NCI-H446 treated with DMSO at 0.1 percent for 48 hours (cell line): Measurements from ENCODE around the gene FAIM2.

Source experiments
- DNase-seq: peaks from one replicate; lab custom pipeline; 2025; lab: John Stamatoyannopoulos, UW

FAIM2 gene

DNA sequence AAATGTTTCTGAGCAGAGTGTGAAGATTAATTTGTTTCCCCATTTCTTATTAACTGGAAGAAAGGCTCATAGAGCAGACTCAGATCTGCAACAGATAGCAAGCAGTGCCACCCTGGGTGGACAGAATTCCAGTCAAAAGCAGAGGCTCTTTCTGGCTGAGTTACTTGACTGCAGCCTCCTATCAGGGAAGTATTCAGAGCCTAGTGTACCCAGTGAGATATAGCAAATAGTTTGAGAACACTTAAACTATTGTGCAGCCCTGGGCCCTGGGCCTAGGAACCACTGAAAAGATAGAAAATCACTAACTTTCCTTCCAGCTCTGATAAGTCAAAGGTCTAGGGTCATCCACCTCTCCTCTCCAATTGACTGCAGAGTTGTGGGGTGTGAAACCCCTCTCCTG lies 35.6 kb upstream of the FAIM2 start:
- DNase-seq, result no peak

DNA sequence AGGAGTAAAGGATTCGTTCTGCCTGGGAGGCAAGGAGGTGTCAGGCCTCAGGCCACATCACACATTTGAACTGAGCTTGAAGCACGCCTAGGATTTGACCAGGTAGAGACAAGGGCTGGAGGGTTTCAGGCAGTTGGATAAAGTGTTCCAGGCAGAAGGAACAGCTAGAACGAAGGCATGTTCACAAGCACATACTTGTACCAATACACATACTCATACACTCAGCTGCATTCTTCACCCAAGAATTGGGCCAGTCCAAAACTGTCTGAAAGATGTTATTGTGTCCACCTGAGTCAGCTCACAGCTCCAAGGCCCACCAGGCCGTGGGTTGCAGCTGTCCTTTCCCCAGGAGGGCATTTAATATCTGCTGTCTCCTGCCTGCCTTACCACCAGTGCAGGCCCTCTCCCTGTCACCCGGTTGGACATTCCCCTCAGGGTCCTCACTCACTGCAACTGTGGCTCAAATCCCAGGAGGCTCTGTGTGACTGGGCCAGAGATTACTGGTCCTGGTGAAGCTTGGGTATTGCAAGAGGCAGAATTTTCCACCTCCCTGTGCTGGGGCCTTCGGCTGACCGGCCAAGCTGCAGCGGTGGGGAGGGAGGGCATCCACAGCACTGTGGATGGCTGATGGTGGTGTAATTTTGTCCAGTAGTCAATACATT lies 34.1 kb upstream of the FAIM2 start:
- DNase-seq, result no peak

DNA sequence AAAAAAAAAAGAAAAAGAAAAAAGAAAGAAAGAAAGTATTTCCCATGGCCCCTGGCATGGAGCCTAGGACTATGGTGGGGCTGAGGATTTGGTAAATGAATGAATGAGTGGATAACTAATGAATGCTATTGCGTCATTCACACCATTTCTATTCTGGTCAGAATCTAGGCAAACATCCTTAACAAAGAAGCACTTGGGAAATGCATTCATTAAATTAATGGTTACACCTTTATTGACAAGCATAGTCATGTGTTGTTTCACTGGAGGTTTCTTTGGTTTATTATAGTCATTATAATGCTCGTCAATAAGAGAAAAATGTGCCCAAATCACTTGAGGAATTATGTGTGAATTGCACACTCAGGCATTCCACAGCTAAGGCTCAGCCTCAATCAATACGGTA lies 33.2 kb upstream of the FAIM2 start:
- no peak for DNase-seq

DNA sequence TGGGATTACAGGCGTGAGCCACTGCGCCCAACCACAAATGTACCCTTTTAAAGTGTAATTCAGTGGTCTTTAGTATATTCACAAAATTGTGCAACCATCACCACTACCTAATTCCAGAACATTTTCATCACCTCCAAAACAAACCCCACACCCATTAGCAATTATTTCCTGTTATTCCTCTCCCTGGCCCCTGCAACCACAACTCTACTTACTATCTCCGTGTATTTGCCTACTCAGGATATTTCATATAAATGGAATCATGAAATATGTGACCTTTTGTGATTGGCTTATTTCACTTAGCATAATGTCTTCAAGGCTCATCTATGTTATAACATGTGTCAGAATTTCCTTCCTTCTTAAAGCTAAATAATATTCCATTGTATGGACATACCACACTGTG lies 30.8 kb upstream of the FAIM2 start:
- DNase-seq, result no peak

DNA sequence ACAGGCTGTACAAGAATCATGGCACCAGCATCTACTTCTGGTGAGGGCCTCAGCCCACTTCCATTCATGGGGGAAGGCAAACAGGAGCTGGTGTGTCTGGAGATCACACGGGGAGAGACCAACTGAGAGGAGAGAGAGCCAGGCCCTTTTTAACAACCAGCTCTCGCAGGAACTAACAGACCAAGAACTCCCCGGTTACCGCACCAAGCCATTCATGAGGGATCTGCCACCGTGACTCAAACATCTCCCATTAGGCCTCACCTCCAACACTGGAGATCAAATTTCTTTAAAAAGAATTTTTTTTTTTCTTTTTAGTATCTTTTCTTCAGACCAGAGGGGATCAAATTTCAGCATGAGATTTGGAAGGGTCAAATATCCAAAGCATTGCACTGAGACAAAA lies 30.1 kb upstream of the FAIM2 start:
- DNase-seq, result no peak

DNA sequence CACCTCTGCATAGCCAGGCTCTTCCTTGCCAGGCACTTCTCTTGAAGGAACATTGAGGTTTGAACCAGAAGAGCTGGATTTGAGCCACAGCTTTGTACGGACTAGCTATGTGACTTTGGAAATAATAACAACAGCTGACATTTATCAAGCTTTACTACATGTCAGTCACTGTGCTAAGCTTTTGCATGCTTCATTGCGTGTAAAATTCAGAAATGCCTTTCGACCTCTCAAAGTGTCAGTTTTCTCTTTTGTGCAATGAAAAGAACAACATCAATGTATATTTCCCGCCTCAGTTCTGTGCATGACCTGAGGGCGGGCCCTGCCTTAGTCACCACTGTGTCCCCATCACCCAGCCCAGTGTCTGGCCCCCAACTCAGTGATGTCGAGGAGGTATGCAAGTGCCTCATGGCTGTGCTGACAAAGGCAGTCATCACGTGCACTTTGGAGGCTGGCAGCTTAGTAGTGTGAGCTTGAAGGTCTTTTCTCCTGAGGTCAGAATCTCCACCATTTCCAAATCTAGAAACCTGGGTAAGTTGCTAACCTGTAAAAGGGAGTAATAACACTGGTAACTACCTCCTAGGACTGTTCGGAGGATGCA lies 28.9 kb upstream of the FAIM2 start:
- no peak for DNase-seq

DNA sequence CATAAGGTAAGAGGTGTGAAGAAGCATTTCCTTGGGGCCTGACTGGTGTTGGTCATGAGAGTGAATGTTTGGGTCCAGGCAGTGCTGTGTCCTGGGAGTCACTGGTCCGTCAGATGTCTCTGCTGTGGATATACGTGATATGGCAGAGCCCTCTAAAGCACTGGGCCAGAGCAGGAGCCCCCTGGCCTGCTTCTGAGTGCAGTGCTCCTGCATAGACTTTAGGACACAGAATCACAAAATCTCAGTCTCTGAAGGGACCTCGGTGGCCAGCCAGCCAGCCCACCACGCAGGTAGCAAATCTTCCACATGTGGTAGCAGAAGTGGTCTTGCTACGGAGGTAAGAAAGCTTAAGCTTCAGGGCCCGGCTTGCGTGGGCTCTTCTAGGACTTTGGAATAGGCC lies 28.3 kb upstream of the FAIM2 start:
- DNase-seq, result no peak

DNA sequence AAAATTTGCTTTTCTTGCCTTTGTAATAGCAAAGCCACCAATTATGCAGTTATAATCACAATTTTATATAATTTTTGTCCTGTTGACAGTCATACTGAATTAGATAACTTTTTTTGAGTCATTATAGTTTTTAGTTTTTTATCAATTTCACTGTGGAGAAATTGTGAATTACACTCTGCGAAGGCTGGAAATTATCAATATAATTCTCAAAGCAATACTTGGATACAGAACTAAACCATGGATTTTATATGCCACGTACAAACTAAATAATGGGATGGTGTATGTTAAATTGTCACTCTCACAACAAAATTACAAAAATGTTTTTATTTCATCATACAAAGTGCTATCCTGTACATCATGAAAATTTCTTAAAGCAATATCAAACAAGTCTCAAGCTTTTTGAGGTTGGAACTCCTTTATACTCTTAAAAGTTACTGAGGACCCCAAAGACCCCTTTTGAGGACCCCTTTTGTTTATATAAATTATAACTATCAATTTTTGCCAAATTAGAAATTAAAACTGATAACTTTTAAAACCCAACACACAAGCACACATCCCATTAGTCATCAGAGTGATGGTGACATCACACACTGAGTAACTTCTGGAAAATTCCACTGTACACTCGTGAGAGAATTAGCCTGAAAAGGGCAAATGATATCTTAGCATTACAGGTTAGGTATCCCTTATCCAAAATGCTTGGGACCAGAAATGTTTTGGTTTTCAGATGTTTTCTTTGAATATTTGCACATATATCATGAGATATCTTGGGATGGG lies 27.0 kb upstream of the FAIM2 start:
- DNase-seq, result no peak

DNA sequence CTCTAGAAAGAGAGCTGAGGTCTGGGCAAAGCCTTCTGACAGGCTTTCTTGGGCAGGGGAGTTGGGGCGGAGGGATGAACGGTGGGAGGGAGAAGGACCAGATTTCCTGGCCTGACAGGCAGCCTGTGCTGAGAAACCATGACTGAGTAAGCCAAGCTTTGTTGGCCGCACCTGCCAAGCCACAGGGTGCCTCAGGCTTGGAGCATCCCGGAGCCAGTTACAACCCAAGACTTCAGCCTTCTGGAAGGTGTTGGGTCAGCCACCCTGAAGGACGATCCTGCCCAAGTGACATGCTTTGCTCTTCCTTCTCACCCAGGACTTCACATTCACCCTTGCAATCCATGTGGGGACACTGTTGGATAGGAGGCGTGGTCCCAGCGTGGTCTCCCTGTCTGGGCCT lies 25.9 kb upstream of the FAIM2 start:
- DNase-seq, result no peak

DNA sequence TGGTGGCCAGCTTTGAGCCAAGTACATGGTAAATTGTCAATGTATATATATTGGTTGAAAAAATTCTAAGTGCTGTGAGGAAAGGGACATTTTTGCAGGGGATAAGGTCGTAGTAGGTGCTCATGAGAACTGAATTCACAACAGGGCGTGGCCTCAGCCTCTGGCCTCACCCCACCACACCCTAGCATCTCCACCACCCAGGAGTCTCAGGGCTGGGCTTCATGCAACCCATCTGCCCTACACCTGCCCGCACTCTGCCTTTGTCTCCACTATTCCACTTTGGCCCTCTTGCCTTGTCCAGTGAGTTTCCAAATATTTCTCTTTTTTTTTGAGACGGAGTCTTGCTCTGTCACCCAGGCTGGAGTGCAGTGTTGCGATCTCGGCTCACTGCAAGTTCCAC lies 24.8 kb upstream of the FAIM2 start:
- DNase-seq, result no peak

DNA sequence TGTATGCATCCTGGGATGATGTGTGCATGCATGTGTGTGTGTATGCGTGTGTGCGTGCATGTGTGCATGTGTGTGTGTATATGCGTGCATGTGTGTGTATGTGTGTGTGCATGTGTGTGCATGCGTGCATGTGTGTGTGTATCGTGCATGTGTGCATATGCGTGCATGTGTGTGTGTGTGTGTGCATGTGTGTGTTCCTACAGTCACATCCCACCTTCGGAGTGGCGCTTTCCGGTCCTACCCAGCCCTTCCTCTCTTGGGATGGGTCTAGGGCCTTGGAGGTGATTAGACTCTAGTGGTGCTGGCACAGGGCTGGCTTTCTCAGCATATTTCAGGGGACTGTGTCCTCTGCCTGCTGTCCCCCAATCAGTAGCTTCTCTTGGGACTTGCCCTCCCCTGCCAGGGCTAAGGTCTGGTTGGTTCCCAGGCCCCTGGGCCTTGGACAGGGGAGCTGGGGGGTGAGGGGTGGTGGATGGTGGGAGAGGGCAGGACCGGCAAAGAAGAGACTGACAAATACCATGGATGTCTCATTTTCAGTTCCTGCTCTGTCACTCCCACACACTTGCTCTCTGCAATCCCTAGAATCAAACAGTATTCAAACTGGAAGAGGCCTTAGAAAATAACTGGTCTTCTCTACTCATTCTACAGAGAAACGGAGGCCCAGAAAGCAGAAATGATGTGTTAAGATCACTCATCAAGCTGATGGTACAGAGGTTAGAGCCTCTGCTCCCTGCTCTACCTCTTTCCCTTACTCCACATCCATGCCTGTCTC lies 21.9 kb upstream of the FAIM2 start:
- no peak for DNase-seq

DNA sequence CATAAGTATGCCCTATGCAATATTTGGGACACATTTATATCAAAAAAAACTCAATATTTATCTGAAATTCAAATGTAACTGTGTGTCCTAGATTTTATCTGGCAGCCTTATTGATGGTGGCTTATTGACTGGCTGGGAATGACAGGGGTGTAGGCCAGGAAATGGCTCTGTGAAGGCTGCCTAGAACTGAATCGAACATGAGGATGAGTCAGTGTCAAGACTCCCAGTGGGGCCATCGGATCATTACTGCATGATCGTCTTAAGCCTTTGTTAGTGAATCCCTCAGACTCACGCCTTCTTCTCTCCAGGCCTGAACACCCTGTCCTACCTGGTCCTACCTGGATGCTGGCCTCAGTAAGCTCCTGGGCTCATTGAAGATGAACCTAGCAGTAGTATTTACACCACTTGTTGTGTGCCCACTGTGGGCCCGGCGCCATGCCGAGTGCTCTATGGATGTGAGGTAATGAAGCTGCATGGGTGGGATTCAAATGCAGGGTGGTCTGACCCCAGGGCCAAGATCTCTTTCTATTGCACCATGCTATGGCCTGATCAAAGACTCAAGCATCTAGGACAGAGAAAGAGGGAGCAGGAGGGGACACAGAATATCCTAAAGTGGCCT lies 21.0 kb upstream of the FAIM2 start:
- no peak for DNase-seq

DNA sequence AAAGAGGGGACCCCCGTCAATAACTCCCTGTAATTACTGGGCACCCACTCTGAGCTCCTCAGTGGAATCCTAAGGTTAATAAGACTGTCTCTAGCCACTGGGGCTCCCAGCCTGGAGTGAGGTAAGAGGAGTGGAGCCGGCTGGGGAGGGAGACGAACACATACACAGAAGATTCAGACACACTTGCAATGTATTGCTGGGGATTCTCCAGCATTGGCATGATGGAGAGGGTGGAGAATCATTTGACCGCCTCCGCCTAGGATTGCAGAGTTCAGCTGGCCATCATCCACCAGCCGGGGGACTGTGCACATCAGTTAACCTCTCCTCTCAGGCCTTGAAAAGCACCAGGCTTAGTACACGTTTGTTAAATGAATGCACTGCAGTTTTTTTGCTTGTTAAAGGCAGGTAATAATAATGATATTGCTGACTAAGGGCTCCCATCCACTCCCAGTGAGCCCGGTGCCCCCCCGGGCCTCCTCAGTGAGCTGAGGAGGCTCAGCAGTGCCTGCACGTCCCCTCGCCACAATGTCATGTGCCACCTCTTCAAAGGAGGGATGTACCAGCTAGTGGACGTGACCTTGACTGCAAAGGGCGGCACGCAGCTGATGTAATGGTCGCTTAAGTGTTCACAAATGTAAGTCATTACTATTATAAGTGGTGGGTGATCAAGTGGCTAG lies 20.3 kb upstream of the FAIM2 start:
- no peak for DNase-seq

DNA sequence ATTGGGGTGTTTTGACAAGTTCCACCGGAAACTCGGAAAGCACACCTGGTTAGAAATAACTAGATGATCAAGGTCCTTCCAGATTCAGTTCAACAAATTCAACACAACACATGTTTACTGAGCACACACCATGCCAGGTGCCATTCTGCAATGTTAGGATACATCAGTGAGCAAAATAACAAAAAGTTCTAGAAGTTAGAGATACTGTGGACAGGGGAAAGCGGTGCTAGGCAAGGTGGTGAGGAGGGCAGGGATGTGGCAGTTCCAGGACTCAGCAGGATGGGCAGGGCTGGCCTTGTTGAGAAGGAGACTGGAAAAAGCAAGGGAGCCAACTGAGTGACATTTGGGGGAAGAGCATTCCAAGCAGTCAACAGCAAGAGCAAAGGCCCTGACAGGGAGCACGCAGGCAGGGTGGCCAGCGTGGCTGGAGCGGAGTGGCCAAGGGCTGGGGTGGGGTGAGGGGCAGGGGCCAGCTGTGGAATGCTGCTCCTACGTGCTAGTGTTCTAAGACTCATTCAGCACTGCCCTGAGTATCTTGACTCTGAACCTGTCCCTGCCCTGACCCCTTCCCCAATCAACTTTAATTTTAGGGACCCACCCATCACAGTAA lies 19.4 kb upstream of the FAIM2 start:
- DNase-seq, result no peak

DNA sequence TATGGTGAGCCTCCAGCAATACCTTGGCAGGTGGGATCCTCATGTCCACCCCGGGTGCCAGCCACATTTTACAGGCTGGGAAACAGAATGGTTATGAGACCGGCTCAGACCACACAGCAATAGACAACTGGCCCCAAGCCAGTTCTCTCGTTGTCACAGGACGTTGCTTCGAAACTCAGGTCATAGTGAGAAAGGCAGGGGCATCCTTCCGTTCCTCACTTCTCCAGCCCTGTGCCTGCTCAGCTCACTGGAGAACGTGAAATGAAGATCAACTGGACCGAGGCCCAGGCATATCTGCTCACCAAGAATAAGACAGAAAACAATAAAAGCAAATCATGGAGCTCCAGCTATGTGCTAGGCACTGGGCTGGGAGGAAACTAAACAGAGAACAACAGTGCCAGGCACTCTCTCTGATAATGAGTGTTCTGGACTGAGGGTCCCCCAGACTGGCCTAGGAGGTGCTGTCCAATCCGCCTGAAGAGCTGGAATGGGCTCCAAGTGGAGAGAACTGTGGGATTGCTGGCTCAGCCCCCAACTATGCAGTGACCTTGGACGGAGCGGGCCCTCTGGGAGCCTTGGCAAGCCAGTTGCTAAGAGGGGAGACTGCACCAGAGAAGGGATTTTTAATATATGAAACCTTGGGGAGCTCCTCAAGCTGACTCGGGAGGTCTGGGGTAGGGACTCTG lies 18.8 kb upstream of the FAIM2 start:
- no peak for DNase-seq

DNA sequence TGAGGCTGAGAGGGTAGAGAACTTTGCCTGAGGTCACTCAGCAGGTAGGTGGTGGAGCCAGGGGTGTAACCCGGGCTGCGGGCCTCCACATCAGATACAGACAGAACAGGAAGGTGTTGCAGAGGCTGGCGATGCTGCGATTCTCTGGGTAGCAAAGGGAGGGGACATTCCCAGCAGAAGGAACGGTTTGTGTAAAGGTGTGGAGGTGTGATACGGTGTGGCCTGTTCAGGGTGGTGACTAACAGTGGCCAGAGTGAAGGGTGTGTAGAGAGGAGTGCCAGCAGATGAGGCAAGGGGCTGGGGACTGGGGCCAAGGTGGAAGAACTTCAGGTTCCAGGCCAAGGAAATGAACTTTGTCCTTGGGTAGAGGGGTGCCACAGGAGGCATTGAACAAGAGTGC lies 18.2 kb upstream of the FAIM2 start:
- no peak for DNase-seq

DNA sequence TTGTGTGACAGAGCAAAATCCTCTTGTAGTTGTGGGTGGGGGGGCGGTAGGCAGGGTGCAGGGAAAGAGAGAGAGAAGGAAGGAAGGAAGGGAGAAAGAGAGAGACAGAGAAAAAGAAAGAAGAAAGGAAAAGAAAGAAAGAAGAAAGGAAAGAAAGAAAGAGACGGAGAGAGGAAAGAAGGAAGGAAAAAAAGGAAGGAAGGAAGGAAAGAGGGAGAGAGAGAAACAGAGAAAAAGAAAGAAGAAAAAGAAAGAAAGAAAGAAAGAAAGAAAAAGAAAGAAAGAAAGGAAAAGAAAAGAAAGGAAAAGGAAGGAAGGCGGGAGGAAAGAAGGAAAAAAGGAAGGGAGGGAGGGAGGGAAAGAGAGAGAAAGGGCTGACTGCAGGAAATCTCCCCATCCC lies 17.6 kb upstream of the FAIM2 start:
- DNase-seq, result no peak

DNA sequence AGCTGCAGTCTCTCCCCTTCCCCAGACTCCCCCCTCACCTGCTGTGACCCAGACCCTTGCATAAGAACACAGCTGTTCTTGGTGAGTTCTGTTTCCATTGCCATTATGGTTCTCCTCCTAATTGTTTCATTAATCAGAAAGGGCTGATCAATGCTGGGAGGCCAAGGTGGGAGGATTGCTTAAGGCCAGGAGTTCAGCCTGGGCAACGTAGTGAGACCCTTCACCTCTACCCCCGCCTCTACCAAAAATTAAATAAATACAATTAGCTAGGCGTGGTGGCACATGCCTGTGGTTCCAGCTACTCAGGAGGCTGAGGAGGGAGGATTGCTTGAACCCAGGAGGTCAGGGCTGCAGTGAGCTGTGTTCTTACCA lies 17.2 kb upstream of the FAIM2 start:
- no peak for DNase-seq

DNA sequence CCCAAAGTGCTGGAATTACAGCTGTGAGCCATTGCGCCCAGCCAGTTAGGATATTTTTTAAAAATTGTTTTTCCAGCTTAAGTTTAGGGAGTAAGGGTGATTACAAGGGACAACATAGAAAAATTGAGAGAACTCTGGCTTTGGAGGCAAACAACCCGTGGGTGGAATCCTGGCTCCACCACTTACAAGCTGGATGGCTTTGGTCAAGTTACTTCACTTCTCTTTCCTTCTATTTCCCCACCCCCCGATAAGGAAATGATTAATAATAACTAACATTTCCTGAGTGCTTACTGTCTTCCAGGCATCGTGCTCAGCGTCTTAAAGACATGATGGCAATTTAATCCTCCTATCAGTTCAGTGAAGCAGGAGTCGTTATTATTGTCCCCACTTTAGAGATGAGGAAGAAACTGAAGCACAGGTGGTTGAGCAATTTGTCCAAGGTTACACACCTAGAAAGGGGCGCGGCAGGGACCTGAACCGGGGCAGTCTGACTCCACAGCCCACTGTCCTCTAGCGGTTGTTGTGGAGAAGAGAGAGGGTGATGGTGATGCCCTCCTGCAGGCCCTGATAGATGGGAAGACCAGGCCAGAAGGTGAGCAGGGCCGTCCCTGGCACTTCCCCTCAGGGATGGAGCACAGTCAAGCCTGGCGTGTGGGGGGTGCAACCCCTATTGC lies 16.7 kb upstream of the FAIM2 start:
- DNase-seq, result no peak

DNA sequence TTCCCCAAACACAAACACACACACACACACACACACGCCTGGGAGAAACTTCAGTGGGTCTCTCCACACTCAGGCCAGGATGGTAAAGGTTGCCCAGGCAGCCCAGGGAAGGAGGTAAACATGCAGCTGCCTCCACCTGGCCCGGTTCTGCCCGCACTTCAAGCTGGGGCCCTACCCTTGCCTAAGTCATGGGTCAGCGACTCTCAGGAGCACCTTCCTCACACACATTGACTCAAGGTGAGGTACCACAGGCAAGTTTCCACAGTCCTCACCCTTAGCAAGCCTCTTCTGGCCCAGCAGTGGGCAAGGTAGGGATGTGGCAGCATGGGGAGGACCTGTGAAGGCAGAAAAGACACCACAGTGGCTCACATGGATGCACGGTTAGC lies 14.1 kb upstream of the FAIM2 start:
- no peak for DNase-seq
